HL-60 (cell line): ENCODE results near the gene PROZ.

Experiments used
- DNase-seq, 2 experiments: peaks; one replicate each; pipeline ENCODE4 v3.0.0-alpha.2; 2010 to 2020; ENCODE audit warnings: low read depth in 1 of 2, low spot score in 1 of 2
- H3K27ac ChIP-seq: fragments of 250-450 bp; sonication (Bioruptor Pico); replicated peaks from 2 replicates; pipeline ENCODE4 v1.5.1; 2020; ENCODE audit warnings: mild to moderate bottlenecking, moderate library complexity
- H3K27me3 ChIP-seq: fragments of 250-450 bp; sonication (Bioruptor Pico); 2 replicates; pipeline ENCODE4 v1.5.1; 2021; ENCODE audit warnings: mild to moderate bottlenecking, moderate library complexity; ENCODE audit not compliant: insufficient read depth, poor library complexity, severe bottlenecking
- H3K4me3 ChIP-seq: replicated peaks from 2 replicates; pipeline ENCODE4 v1.5.1; 2011; ENCODE audit warnings: mild to moderate bottlenecking, control low read depth, low read length; ENCODE audit not compliant: insufficient read depth
- GABPA ChIP-seq: IDR thresholded peaks from 2 replicates; pipeline ENCODE4 v1.6.1; 2012; ENCODE audit warnings: low read depth
- POLR2AphosphoS5 ChIP-seq: IDR thresholded peaks from 2 replicates; pipeline ENCODE4 v1.6.1; 2012; ENCODE audit warnings: low read depth
- SPI1 ChIP-seq: IDR thresholded peaks from 2 replicates; pipeline ENCODE4 v1.6.1; 2012; ENCODE audit warnings: low read depth, mild to moderate bottlenecking, borderline replicate concordance
- TF ChIP-seq, protein P1 (sequence below): IDR thresholded peaks from 2 replicates; pipeline ENCODE4 v1.6.1; 2012; ENCODE audit warnings: low read depth; ENCODE audit not compliant: insufficient replicate concordance
- TF ChIP-seq, protein P2 (sequence below): IDR thresholded peaks from one replicate; pipeline ENCODE4 v1.5.1; 2011; ENCODE audit warnings: low read length, control low read depth, inconsistent platforms; ENCODE audit not compliant: insufficient read depth

Gene PROZ

DNA sequence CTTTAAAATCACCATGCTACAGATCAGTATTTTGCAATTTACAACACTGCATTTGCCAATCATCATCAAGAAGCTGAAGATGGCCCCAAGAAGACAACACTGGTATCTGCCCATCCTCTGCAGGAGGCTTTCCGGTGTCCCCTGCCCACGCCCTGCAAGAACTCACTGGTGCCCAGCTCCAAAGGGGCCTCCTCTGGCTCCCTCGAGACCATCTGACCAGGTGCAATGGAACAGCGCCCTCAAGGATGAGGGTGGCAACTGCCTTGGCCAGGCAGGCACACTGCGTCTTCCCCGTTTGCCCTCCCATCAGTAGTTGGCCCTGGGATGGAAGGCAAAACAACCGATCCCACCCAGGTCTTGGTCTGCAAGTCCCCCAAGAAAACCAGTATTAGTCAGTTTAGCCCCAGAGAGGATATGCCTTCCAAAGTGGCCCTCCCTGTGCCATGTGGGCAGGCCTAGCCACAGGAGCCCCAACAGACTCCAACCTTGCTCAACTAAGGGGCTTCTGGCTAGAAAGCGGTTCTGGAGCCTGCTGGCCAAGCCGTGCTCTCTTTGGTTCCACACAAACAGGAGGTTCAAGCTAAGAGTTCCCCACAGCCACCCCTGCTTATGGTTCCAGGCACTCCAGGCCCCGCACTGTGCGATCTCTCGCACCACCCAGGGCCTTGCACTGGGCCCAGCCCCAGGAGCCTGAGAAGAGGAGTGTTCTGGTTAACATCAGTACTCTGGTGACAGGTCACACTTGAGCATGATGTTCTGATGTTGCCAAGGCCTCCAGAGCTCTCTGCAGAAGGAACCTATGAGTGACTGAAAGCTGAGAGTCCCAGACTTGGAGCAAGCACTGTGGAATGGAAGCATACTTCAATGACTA lies 45.3 kb downstream of the PROZ start:
- Histone ChIP-seq H3K27ac (no peak overlapping the region), H3K4me3 (no peak overlapping the region), H3K27me3 (no peaks in the 10 kb centered on the region)
- TF ChIP-seq, protein P1, sequence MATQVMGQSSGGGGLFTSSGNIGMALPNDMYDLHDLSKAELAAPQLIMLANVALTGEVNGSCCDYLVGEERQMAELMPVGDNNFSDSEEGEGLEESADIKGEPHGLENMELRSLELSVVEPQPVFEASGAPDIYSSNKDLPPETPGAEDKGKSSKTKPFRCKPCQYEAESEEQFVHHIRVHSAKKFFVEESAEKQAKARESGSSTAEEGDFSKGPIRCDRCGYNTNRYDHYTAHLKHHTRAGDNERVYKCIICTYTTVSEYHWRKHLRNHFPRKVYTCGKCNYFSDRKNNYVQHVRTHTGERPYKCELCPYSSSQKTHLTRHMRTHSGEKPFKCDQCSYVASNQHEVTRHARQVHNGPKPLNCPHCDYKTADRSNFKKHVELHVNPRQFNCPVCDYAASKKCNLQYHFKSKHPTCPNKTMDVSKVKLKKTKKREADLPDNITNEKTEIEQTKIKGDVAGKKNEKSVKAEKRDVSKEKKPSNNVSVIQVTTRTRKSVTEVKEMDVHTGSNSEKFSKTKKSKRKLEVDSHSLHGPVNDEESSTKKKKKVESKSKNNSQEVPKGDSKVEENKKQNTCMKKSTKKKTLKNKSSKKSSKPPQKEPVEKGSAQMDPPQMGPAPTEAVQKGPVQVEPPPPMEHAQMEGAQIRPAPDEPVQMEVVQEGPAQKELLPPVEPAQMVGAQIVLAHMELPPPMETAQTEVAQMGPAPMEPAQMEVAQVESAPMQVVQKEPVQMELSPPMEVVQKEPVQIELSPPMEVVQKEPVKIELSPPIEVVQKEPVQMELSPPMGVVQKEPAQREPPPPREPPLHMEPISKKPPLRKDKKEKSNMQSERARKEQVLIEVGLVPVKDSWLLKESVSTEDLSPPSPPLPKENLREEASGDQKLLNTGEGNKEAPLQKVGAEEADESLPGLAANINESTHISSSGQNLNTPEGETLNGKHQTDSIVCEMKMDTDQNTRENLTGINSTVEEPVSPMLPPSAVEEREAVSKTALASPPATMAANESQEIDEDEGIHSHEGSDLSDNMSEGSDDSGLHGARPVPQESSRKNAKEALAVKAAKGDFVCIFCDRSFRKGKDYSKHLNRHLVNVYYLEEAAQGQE = no peak
- no peak for TF ChIP-seq POLR2AphosphoS5
- no peak for TF ChIP-seq SPI1
- no peak for TF ChIP-seq GABPA
- TF ChIP-seq, protein P2, sequence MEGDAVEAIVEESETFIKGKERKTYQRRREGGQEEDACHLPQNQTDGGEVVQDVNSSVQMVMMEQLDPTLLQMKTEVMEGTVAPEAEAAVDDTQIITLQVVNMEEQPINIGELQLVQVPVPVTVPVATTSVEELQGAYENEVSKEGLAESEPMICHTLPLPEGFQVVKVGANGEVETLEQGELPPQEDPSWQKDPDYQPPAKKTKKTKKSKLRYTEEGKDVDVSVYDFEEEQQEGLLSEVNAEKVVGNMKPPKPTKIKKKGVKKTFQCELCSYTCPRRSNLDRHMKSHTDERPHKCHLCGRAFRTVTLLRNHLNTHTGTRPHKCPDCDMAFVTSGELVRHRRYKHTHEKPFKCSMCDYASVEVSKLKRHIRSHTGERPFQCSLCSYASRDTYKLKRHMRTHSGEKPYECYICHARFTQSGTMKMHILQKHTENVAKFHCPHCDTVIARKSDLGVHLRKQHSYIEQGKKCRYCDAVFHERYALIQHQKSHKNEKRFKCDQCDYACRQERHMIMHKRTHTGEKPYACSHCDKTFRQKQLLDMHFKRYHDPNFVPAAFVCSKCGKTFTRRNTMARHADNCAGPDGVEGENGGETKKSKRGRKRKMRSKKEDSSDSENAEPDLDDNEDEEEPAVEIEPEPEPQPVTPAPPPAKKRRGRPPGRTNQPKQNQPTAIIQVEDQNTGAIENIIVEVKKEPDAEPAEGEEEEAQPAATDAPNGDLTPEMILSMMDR = no peak
- peak in 1 of 2 experiments; percentile 25 for DNase-seq

DNA sequence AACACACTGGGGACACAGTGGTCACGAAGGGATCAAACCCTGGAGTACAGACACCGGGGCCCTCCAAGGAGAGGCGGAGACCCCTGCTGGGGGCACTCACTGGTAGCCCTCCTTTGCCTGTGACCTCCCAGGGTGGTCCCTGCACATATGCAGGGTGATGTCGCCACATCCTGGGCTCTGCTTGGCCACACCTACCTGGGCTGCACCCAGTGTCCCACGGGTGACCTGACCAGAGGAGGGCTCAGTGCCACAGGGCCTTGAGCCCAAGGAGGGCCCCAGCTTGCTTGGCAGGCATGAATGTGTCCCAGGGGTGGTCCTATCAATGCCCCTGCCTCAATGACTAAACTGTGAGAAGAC lies 45.9 kb downstream of the PROZ start:
- Histone ChIP-seq H3K27me3 (no peaks in the 10 kb centered on the region), H3K4me3 (no peak overlapping the region), H3K27ac (no peak overlapping the region)
- TF ChIP-seq, protein P2 = no peak
- TF ChIP-seq GABPA (no peak), SPI1 (no peak), POLR2AphosphoS5 (no peak)
- TF ChIP-seq, protein P1 = no peak
- no peak for DNase-seq

DNA sequence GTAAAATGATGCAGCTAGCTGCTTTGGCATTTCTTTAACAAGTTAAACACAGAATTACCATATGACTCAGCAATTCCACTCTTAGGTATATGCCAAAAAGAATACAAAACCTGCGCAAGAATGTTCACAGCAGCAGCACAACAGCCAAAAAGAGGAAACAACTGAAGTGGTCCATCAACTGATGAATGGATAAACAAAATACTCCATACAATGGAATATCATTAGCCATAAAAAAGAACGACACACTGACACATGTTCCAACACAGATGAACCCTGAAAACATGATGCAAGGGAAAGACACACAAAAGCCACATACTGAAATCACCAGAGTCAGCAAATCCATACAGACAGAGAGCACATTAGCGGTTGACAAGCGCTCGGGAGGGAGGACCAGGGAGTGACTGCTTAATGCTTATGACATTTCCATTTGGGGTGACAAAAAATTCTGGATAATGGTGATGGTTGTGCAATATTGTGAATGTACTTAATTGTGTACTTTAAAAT lies 47.0 kb downstream of the PROZ start:
- no peak for DNase-seq
- no peak overlapping the region for H3K4me3 ChIP-seq
- H3K27ac ChIP-seq = no peak overlapping the region
- H3K27me3 ChIP-seq = no peaks in the 10 kb centered on the region
- no peak for TF ChIP-seq SPI1
- TF ChIP-seq GABPA = no peak
- TF ChIP-seq POLR2AphosphoS5 = no peak
- TF ChIP-seq, protein P1 = no peak
- TF ChIP-seq, protein P2 = no peak
